GM12864 (cell line): ENCODE data around the gene DDX46.
A peak's percentile ranks its signal among the peaks of the same experiment; 100 is the strongest.
"Not testable (repeated sequence)": the region's sequence is repeated elsewhere in the genome, so short reads cannot be mapped to it uniquely, and the experiment has no call there.

Source experiments
- DNase-seq: peaks from one replicate; pipeline ENCODE4 v3.0.0-alpha.2; 2011; ENCODE audit warnings: low read depth
- H3K4me3 ChIP-seq: 2 replicates; pipeline ENCODE4 v1.5.1; 2011; ENCODE audit warnings: mild to moderate bottlenecking, low read depth, low read length, control low read depth
- TF ChIP-seq, protein P1 (sequence below): IDR thresholded peaks from 2 replicates; pipeline ENCODE4 v1.5.1; 2011; ENCODE audit warnings: low read depth, mild to moderate bottlenecking, moderate library complexity, low read length, control low read depth, inconsistent platforms; ENCODE audit errors: missing control alignments

The DDX46 gene

DNA sequence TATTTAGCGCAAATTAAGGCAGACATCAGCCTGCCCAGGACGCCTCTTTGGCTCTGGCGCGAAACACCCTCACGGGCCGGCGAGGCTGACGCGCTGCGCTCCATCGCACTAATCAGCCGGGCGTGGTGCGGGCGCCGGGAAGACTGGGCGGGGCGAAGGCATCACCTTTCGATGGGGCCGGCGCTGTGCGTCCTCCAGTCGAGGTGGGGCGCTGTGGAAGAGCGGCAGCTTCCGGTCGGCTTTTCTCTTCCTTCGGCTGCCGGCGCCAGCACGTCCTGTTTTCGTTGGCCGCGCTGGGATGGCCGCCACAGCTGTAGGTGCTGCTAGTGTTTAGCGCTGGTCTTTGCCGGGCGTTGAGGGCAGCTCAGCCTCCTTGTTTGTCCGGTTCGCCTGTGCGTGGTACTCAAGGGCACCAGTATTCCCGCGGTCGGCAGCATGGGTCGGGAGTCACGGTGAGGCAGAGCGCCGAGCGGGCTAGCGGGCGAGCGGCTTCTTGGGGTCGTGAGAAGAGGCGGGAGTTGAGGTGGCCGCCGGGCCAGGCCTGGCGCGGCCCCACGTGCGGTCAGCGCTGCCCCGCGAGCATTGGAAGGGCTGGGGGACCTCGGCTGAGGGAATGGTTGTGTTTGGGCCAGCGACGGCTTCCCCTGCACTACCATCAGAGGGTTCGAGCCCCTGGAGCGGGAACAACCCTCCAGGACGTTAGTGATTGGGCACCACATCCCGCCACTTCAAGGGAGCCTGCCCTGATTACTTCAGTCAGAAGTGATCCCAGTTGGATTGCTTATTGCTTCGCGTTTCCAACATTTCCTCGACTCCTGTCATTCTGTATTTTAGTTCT lies at the start of gene DDX46:
DDX46 (plus strand) TSS at position 276 of the 838 bp plus-strand sequence; CDS start at position 436, 160 bp downstream.
- DNase-seq, result peak; percentile 75
- H3K4me3 ChIP-seq, result peak within 1 kb of the TSS; percentile 82
- TF ChIP-seq, protein P1, sequence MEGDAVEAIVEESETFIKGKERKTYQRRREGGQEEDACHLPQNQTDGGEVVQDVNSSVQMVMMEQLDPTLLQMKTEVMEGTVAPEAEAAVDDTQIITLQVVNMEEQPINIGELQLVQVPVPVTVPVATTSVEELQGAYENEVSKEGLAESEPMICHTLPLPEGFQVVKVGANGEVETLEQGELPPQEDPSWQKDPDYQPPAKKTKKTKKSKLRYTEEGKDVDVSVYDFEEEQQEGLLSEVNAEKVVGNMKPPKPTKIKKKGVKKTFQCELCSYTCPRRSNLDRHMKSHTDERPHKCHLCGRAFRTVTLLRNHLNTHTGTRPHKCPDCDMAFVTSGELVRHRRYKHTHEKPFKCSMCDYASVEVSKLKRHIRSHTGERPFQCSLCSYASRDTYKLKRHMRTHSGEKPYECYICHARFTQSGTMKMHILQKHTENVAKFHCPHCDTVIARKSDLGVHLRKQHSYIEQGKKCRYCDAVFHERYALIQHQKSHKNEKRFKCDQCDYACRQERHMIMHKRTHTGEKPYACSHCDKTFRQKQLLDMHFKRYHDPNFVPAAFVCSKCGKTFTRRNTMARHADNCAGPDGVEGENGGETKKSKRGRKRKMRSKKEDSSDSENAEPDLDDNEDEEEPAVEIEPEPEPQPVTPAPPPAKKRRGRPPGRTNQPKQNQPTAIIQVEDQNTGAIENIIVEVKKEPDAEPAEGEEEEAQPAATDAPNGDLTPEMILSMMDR, result peak; percentile 76

DNA sequence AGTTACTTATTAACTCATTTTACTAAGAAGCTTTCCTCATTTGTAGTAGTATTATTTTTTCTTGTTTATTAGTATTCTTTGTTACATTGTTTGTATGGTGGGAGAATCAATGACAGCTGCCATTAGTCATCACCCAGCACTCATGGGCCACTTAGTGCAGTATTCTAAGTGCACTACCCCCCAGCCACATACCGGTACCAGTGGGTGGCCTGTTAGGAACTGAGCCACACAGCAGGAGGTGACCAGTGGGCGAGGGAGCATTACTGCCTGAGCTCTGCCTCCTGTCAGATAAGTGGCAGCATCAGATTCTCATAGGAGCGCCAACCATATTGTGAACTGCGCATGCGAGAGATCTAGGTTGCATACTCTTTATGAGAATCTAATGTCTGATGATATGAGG lies 44.5 kb upstream of the DDX46 start:
- no peak for DNase-seq
- no peak overlapping the region for H3K4me3 ChIP-seq
- TF ChIP-seq, protein P1, result no peak

- no peak for DNase-seq
- H3K4me3 ChIP-seq, result no peak overlapping the region
- TF ChIP-seq, protein P1, result no peak
Observed at GRCh38 chr5:134714541-134714940, 44.0 kb upstream of the DDX46 start.

- not testable (repeated sequence) for DNase-seq, H3K4me3 ChIP-seq
Observed at GRCh38 chr5:134715466-134715865, 43.1 kb upstream of the DDX46 start.

DNA sequence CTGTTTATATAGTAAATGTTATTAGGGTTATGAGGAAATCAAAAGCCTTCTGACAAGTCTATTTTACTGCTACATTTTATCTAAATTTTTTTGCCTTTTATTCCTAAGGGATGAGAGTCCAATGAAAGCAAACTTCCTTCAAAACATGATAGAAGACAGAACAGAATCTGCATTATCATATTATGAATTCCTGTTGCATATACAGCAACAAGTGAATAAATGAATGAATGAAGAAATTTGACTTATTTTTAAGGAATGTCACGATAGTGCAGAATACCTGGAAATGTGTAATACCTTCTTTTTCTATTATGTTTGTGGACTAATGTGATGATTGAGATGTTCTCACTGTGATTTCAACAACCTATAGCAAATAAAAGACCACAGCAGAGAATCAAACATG lies 33.7 kb upstream of the DDX46 start:
- TF ChIP-seq, protein P1, result no peak
- DNase-seq, result no peak
- no peak overlapping the region for H3K4me3 ChIP-seq

GRCh38 chr5:134732819-134733218 lies 25.8 kb upstream of the DDX46 start:
- TF ChIP-seq, protein P1, result no peak
- DNase-seq, result no peak
- no peak overlapping the region for H3K4me3 ChIP-seq

DNA sequence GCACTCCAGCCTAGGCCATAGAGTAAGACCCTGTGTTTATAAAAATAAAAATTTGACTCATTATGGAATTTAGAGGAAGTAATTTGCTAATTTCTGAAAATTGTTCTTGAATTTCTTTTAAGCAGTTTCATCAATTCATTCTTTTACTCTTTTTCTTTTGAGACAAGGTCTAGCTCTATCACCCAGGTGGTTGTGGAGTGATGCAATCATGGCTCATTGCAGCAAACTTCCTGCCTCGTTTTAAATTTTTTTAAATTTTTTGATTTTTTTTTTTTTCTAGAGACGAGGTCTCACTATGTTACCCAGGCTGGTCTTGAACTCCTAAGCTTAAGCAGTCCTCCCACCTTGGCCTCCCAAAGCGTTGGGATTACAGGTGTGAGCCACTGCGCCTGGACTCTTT lies 23.3 kb upstream of the DDX46 start:
- TF ChIP-seq, protein P1, result no peak
- no peak for DNase-seq
- no peak overlapping the region for H3K4me3 ChIP-seq
